ENCODE results near the gene CD109. TPM values are rescaled to one million over a fixed set of nuclear protein-coding genes. Genes with fewer than 3 reads are reported as not detected.

Gene CD109
- total RNA-seq, 1 experiment from 2014 or later: 46.1 TPM

DNA sequence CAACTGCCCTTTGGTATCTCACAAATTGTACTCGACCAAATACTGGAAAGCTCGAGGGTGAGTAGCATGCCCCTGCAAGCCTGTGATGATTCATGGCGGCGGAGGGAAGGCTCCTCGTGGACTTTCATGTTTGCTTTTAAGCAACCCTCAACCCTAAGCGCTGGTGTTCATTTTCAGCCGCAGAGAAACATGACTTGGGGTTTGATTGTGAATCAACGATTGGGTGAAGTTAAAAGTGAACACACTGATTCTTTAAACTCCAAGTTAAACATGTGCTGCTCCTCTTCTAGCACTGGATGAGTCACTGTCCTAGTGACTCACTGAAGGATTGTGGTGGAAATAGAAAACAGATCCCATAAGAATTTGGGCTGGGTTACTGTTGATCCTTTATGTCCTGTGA lies 8.3 kb downstream of the CD109 start:
- Histone ChIP-seq H3K9me3 (ENCODE audit: control insufficient read depth, insufficient read depth, low read depth, low read length) (no peaks in the 10 kb centered on the region), H3K4me3 (ENCODE audit: low read depth in 2 of 2, low read length in 2 of 2) (0 out of 4 replicates have a peak overlapping the region, but pooled peaks of 1 of the 2 experiments have one; percentile 14), H3K36me3 (ENCODE audit: control insufficient read depth, insufficient read depth, low read length) (peaks cover under 1% of the 10 kb centered on the region; the same call in 1 of the 2 replicates), H3K27me3 (ENCODE audit: control insufficient read depth, insufficient read depth, low read length) (no peaks in the 10 kb centered on the region), H3K27ac (ENCODE audit: low read length) (peak overlapping the region; percentile 51), H3K4me1 (ENCODE audit: control insufficient read depth, insufficient read depth, low read length) (peaks cover 15% of the 10 kb centered on the region)
- no peak for TF ChIP-seq TCF7L2 (IDR thresholded peaks at IDR 0.05; ENCODE audit: low read depth, low read length)
- no peak for TF ChIP-seq CTCF (IDR thresholded peaks at IDR 0.05)
- TF ChIP-seq SIN3A (IDR thresholded peaks at IDR 0.05; ENCODE audit: borderline replicate concordance, insufficient read depth, low read depth, low read length): no peak
- TF ChIP-seq, protein P1, sequence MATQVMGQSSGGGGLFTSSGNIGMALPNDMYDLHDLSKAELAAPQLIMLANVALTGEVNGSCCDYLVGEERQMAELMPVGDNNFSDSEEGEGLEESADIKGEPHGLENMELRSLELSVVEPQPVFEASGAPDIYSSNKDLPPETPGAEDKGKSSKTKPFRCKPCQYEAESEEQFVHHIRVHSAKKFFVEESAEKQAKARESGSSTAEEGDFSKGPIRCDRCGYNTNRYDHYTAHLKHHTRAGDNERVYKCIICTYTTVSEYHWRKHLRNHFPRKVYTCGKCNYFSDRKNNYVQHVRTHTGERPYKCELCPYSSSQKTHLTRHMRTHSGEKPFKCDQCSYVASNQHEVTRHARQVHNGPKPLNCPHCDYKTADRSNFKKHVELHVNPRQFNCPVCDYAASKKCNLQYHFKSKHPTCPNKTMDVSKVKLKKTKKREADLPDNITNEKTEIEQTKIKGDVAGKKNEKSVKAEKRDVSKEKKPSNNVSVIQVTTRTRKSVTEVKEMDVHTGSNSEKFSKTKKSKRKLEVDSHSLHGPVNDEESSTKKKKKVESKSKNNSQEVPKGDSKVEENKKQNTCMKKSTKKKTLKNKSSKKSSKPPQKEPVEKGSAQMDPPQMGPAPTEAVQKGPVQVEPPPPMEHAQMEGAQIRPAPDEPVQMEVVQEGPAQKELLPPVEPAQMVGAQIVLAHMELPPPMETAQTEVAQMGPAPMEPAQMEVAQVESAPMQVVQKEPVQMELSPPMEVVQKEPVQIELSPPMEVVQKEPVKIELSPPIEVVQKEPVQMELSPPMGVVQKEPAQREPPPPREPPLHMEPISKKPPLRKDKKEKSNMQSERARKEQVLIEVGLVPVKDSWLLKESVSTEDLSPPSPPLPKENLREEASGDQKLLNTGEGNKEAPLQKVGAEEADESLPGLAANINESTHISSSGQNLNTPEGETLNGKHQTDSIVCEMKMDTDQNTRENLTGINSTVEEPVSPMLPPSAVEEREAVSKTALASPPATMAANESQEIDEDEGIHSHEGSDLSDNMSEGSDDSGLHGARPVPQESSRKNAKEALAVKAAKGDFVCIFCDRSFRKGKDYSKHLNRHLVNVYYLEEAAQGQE (IDR thresholded peaks at IDR 0.05; ENCODE audit: insufficient read depth in 1 of 2, low read depth in 2 of 2, low read length in 1 of 2): no peak
- no peak for TF ChIP-seq POLR2AphosphoS5 (IDR thresholded peaks at IDR 0.05; ENCODE audit: low read depth, low read length)
- ChIA-PET POLR2A (no interaction called here), CTCF (no interaction called here)
- in situ Hi-C loops (cut with HindIII; ENCODE audit: low pct_unique_long_range_greater_than_20kb, low sequenced_read_pairs): no loop called here
- ATAC-seq (peak; percentile 90), DNase-seq (ENCODE audit: low read depth, low spot score) (peak; percentile 87)
- intact Hi-C loops (cut with micrococcal nuclease; ENCODE audit: unreplicated experiment): no loop called here
- BruUV-seq (replicated peaks): no TSS peak

GRCh38 chr6:73704798-73705197 lies 8.8 kb downstream of the CD109 start:
- no peak for DNase-seq (ENCODE audit: low read depth, low spot score)
- in situ Hi-C loops (cut with HindIII; ENCODE audit: low pct_unique_long_range_greater_than_20kb, low sequenced_read_pairs) (no loop called here), intact Hi-C loops (cut with micrococcal nuclease; ENCODE audit: unreplicated experiment) (no loop called here)
- Histone ChIP-seq H3K4me3 (ENCODE audit: low read depth in 2 of 2, low read length in 2 of 2) (no peak overlapping the region), H3K27ac (ENCODE audit: low read length) (peak overlapping the region; percentile 51; the same call in 1 of the 2 replicates), H3K27me3 (ENCODE audit: control insufficient read depth, insufficient read depth, low read length) (no peaks in the 10 kb centered on the region), H3K9me3 (ENCODE audit: control insufficient read depth, insufficient read depth, low read depth, low read length) (no peaks in the 10 kb centered on the region), H3K4me1 (ENCODE audit: control insufficient read depth, insufficient read depth, low read length) (peaks cover 15% of the 10 kb centered on the region), H3K36me3 (ENCODE audit: control insufficient read depth, insufficient read depth, low read length) (no peaks in the 10 kb centered on the region)
- BruUV-seq (replicated peaks): no TSS peak
- CTCF ChIA-PET: no interaction called here
- no peak for TF ChIP-seq SIN3A (IDR thresholded peaks at IDR 0.05; ENCODE audit: borderline replicate concordance, insufficient read depth, low read depth, low read length)
- TF ChIP-seq TCF7L2 (IDR thresholded peaks at IDR 0.05; ENCODE audit: low read depth, low read length): no peak
- TF ChIP-seq POLR2AphosphoS5 (IDR thresholded peaks at IDR 0.05; ENCODE audit: low read depth, low read length): no peak
- TF ChIP-seq, protein P1 (IDR thresholded peaks at IDR 0.05; ENCODE audit: insufficient read depth in 1 of 2, low read depth in 2 of 2, low read length in 1 of 2): no peak
- no peak for TF ChIP-seq CTCF (IDR thresholded peaks at IDR 0.05)
- POLR2A ChIA-PET: no interaction called here
- ATAC-seq: no peak

Data from Panc1 (cell line).